ENCODE measurements around the gene FBXO34. TPM values are rescaled to one million over a fixed set of nuclear protein-coding genes. Genes with fewer than 3 reads are reported as not detected.

FBXO34 gene
- total RNA-seq, 4 donors from 2014 or later: 26.2 to 55.9 (median 40.7) TPM

DNA sequence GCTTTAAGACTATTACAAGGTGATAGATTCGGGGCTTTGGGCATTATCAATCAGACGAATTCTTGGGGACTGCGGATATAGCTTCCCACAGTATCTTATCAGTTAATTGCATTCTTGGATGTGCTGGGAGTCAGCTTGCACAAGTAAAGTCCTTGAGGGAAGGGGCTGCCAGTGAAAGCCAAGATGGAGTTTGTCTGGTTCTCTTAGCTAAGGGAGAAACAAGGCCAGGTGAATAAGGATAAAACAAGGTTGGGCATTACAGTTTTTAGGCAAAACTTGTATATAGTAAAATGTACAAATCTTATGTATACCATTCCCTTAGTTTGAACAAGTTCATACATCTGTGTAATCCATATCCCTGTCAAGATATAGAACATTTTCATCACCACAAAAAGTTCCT is 5.5 kb downstream of the FBXO34 start:
- intact Hi-C loops (cut with DNase I; ENCODE audit: low total_unique reads): loop anchor here (10.0 kb wide), 2 partner anchors 408 to 582 kb away; no protein-coding TSS in a partner anchor
- peaks cover 55 to 62% of the 10 kb centered on the region in 2 donors for H3K4me1 ChIP-seq
- no peak overlapping the region for H3K4me3 ChIP-seq
- H3K27ac ChIP-seq: peak overlapping the region; percentile 42 to 99 (median 78)
- TF ChIP-seq, protein P1, sequence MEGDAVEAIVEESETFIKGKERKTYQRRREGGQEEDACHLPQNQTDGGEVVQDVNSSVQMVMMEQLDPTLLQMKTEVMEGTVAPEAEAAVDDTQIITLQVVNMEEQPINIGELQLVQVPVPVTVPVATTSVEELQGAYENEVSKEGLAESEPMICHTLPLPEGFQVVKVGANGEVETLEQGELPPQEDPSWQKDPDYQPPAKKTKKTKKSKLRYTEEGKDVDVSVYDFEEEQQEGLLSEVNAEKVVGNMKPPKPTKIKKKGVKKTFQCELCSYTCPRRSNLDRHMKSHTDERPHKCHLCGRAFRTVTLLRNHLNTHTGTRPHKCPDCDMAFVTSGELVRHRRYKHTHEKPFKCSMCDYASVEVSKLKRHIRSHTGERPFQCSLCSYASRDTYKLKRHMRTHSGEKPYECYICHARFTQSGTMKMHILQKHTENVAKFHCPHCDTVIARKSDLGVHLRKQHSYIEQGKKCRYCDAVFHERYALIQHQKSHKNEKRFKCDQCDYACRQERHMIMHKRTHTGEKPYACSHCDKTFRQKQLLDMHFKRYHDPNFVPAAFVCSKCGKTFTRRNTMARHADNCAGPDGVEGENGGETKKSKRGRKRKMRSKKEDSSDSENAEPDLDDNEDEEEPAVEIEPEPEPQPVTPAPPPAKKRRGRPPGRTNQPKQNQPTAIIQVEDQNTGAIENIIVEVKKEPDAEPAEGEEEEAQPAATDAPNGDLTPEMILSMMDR (IDR thresholded peaks at IDR 0.05 in 4 of 5, conservative IDR thresholded peaks at IDR 0.05 in 1 of 5): no peak
- no peak for TF ChIP-seq POLR2A (IDR thresholded peaks at IDR 0.05)
- ATAC-seq (no peak), DNase-seq (no peak)
- no peaks in the 10 kb centered on the region for H3K9me3 ChIP-seq
- in situ Hi-C loops (cut with MboI; ENCODE audit: low sequenced_read_pairs in 4 of 4): loop anchor here in 1 of 4 donors (10.0 kb wide), 1 partner anchor 128 kb away; no protein-coding TSS in a partner anchor
- H3K36me3 ChIP-seq: no peaks in the 10 kb centered on the region
- H3K27me3 ChIP-seq: no peaks in the 10 kb centered on the region

DNA sequence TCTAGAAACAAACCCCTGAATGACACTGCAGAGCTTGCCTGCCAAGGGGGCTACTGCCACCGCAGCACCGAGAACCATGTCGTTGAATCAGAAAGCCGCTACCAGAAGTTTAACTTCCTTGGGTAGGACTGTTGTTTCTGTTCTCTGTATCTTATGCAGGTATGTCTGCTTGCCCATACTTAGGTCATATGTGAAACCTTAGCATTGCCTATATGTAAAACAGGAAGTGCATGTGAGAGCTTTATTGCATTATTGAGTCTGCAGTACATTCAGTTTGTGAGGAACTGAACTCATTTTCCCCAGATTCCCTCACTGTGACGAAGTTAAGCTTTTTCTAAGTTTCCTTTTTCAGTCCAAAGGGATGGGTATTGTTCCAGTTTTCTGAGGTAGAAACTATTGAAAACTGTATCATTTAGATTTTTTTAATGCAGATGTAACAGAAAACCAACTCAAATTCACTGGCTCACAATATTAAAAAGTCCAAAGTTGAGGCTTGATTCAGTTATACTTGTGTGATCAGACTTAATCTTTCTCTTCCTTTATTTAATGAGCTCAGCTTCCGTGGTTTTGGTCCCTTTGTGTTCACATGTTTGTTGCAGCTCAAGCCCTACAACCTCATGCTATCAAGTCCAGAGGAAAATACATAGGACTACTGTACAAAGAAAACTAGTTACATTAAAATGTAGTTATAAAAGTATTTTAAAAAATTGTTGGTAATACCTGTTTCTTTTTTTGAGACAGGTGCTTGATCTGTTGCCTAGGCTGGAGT is 6.9 kb downstream of the FBXO34 start:
- intact Hi-C loops (cut with DNase I; ENCODE audit: low total_unique reads): loop anchor here (10.0 kb wide), 2 partner anchors 407 to 583 kb away; no protein-coding TSS in a partner anchor
- peak overlapping the region; percentile 42 to 99 (median 78) for H3K27ac ChIP-seq
- no peaks in the 10 kb centered on the region for H3K9me3 ChIP-seq
- no peak overlapping the region for H3K4me3 ChIP-seq
- TF ChIP-seq POLR2A (IDR thresholded peaks at IDR 0.05): no peak
- TF ChIP-seq, protein P1 (IDR thresholded peaks at IDR 0.05 in 4 of 5, conservative IDR thresholded peaks at IDR 0.05 in 1 of 5): no peak
- no peaks in the 10 kb centered on the region for H3K36me3 ChIP-seq
- H3K4me1 ChIP-seq: peaks cover 62 to 68% of the 10 kb centered on the region in 2 donors
- in situ Hi-C loops (cut with MboI; ENCODE audit: low sequenced_read_pairs in 4 of 4): loop anchor here in 1 of 4 donors (10.0 kb wide), 1 partner anchor 127 kb away; no protein-coding TSS in a partner anchor
- H3K27me3 ChIP-seq: no peaks in the 10 kb centered on the region
- DNase-seq (no peak), ATAC-seq (no peak)

DNA sequence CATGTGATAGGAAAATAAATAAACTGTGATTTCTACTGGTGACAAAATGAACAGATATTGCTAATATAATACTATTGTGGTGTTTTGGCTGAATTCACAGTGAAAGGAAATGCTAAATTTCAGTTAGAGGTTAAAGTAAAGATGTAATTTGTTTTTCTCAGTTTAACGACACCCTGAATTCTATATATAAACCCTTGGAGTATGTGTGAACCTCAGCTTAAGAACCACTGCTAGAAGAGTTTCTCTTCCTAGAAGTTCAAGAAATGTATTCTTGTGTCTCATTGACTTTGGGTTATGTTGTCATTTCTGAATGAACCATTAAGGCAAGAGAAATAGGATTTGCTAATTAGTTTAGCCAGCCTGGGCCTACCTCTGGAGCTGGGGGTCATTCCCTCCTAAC is 8.2 kb downstream of the FBXO34 start:
- intact Hi-C loops (cut with DNase I; ENCODE audit: low total_unique reads) (loop anchor here (10.0 kb wide), 2 partner anchors 405 to 585 kb away; no protein-coding TSS in a partner anchor), in situ Hi-C loops (cut with MboI; ENCODE audit: low sequenced_read_pairs in 4 of 4) (loop anchor here in 1 of 4 donors (10.0 kb wide), 1 partner anchor 125 kb away; no protein-coding TSS in a partner anchor)
- no peak overlapping the region for H3K4me3 ChIP-seq
- no peaks in the 10 kb centered on the region for H3K9me3 ChIP-seq
- TF ChIP-seq, protein P1 (IDR thresholded peaks at IDR 0.05 in 4 of 5, conservative IDR thresholded peaks at IDR 0.05 in 1 of 5): no peak
- TF ChIP-seq POLR2A (IDR thresholded peaks at IDR 0.05): no peak
- ATAC-seq (no peak), DNase-seq (no peak)
- H3K27me3 ChIP-seq: no peaks in the 10 kb centered on the region
- H3K27ac ChIP-seq: peak overlapping the region; percentile 42 to 99 (median 78)
- H3K4me1 ChIP-seq: peaks cover 63 to 70% of the 10 kb centered on the region in 2 donors
- H3K36me3 ChIP-seq: no peaks in the 10 kb centered on the region

DNA sequence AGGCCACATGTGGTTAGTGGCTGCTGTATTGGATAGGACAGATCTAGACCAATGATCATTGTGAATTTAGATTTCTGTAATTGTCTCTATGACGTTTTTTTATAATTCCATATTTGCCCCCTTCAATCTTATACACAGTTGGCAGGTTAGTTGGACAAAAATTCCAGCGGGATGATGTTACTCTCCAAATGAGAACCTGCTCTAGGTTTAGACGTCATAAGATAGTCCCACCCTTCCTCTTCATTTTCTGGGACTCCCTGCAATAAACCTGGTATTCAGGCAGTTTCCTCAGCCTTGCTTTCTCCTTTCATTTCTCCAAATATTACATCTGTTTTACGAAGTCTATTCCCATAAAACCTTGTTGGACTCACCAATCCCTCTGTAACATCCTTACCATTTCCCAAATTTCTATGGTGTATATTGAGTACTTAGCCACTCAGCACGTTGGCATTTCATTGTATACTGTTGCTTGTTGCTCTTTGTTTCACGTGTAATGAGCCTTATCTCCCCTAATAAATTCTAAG is 10.2 kb downstream of the FBXO34 start:
- Histone ChIP-seq H3K9me3 (no peaks in the 10 kb centered on the region), H3K4me3 (no peak overlapping the region), H3K36me3 (no peaks in the 10 kb centered on the region), H3K27ac (peak overlapping the region; percentile 80 to 88 (median 82)), H3K27me3 (no peaks in the 10 kb centered on the region), H3K4me1 (peaks cover 55 to 71% of the 10 kb centered on the region in 2 donors)
- in situ Hi-C loops (cut with MboI; ENCODE audit: low sequenced_read_pairs in 4 of 4) (no loop called here), intact Hi-C loops (cut with DNase I; ENCODE audit: low total_unique reads) (no loop called here)
- DNase-seq (no peak), ATAC-seq (peak in 1 of 2 donors; percentile 15)
- TF ChIP-seq, protein P1 (IDR thresholded peaks at IDR 0.05 in 4 of 5, conservative IDR thresholded peaks at IDR 0.05 in 1 of 5): no peak
- TF ChIP-seq POLR2A (IDR thresholded peaks at IDR 0.05): no peak
